Thymus (tissue), 11 donors: ENCODE measurements around the gene SHROOM2. TPM values are rescaled to one million over a fixed set of nuclear protein-coding genes. Genes with fewer than 3 reads are reported as not detected.
"Not testable (repeated sequence)": the region's sequence is repeated elsewhere in the genome, so short reads cannot be mapped to it uniquely, and the experiment has no call there.

Source experiments
- DNase-seq, 9 donors: peaks; one replicate each; pipeline ENCODE4 v3.0.0-alpha.2; 2013; ENCODE audit warnings: low spot score in 9 of 9, low read depth in 6 of 9, missing footprints in 1 of 9
- H3K27ac ChIP-seq, 2 donors: one replicate each; pipeline ENCODE4 v1.5.1; 2013; ENCODE audit warnings: control low read depth in 1 of 2, low read depth in 1 of 2, low read length in 1 of 2, mild to moderate bottlenecking in 1 of 2, moderate library complexity in 1 of 2
- H3K27me3 ChIP-seq, 2 donors: one replicate each; pipeline ENCODE4 v1.5.1; 2013; ENCODE audit warnings: low read length in 1 of 2; ENCODE audit not compliant: control insufficient read depth in 2 of 2, insufficient read depth in 1 of 2
- H3K36me3 ChIP-seq, 2 donors: one replicate each; pipeline ENCODE4 v1.5.1; 2013; ENCODE audit warnings: low read length in 1 of 2, mild to moderate bottlenecking in 1 of 2, moderate library complexity in 1 of 2; ENCODE audit not compliant: control insufficient read depth in 2 of 2, insufficient read depth in 2 of 2
- H3K4me1 ChIP-seq, 2 donors: one replicate each; pipeline ENCODE4 v1.5.1; 2013; ENCODE audit warnings: low read length in 2 of 2; ENCODE audit not compliant: control insufficient read depth in 2 of 2, insufficient read depth in 2 of 2
- H3K4me3 ChIP-seq, 2 donors: one replicate each; pipeline ENCODE4 v1.5.1; 2013; ENCODE audit warnings: low read length in 2 of 2, control low read depth in 1 of 2, mild to moderate bottlenecking in 1 of 2
- H3K9me3 ChIP-seq, 2 donors: one replicate each; pipeline ENCODE4 v1.5.1; 2013; ENCODE audit warnings: low read length in 1 of 2, mild to moderate bottlenecking in 1 of 2; ENCODE audit not compliant: control insufficient read depth in 2 of 2, insufficient read depth in 1 of 2
- WGBS: extraction: QIAGEN DNeasy Blood & Tissue Kit; methylation state at CpG from one replicate; pipeline ENCODE4 v1.1.7; 2013; 5-methylcytosine and 5-hydroxymethylcytosine counted together
- polyA plus RNA-seq: library from polyadenylated mRNA; stranded (reverse); fragments of 200-250 nt; gene quantifications from one replicate; pipeline ENCODE4 v1.2.3, GENCODE V29; 2013
- total RNA-seq: library from RNA; stranded (reverse); fragments of 120-200 nt; gene quantifications from one replicate; pipeline ENCODE4 v1.2.4, GENCODE V29; 2013
- donor health status: healthy.

SHROOM2 gene
- total and polyA plus RNA-seq, 2 donors = 2.3 to 4.6 TPM

DNA sequence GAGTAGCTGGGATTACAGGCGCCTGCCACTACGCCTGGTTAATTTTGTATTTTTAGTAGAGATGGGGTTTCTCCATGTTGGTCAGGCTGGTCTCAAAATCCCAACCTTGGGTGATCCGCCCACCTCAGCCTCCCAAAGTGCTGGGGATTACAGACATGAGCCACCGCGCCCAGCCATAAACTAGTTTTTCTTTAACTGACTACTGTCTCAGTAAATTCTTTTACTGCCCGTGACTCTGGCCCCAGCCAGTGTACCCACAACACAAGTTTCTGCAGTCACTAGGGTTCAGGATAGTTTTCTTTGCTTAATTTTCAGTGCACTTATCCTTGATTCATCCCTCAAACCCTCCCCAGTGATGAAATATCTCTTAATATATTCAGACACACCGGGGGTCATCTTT, 8.3 kb downstream of the SHROOM2 start:
- H3K4me1 ChIP-seq = no peaks in the 10 kb centered on the region
- H3K27me3 ChIP-seq = peaks cover 0 to 11% of the 10 kb centered on the region in 2 donors
- H3K4me3 ChIP-seq = no peak overlapping the region
- no peak overlapping the region for H3K27ac ChIP-seq
- no peaks in the 10 kb centered on the region for H3K36me3 ChIP-seq
- 97% methylated on average over 7 of the region's 7 CpGs for WGBS
- DNase-seq = no peak
- peaks cover 0 to 3% of the 10 kb centered on the region in 2 donors for H3K9me3 ChIP-seq

DNA sequence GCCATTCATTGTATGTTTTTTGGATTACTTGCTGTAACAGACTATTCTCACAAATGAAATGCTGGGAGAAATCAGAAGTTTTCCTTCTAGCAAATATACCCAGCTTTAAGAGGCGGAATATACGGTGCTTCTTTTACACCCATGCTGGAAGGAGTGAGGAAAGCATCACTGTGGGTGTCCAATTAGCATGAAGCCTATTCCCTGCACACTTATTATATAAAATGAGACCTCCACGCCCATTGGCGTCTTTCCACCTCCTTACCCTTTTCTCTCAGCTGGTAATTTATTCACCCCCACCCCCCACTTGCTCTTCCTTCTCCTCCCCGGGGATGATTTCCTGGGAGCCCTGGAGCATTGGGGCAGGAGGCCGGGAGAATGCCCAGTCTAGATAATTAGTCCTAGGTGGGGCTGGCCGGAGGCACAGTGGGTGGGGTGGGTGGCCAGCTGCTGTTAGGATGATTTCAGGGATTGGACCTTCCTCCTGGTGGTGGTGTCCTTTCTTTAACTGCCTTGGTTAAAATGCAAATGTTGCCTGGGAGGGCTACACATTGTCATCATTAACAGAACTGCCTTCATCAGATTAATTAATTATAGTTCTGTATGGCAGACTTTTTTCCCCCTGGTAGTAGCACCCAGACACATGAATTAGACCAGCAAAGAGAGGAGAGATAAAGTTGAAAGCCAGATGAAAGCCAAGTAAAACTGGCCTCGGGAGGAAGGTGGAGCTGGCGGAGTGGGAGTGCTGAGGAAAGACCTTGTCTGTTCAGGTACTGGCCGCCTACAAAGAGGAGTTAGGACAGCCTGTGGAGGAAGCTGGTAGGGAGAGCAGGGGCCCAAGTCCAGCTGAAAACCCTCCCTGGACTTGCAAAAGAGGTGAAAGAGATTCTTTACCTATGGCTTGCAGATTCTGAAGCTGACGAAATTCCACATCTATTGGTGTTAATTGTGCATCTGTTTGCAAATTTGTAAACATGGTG, 11.4 kb downstream of the SHROOM2 start:
- no peak for DNase-seq
- Histone ChIP-seq H3K4me3 (no peak overlapping the region), H3K36me3 (no peaks in the 10 kb centered on the region), H3K9me3 (peaks cover 0 to 13% of the 10 kb centered on the region in 2 donors), H3K27ac (no peak overlapping the region), H3K4me1 (no peaks in the 10 kb centered on the region), H3K27me3 (peaks cover 0 to under 1% of the 10 kb centered on the region in 2 donors)
- whole genome bisulfite sequencing = 84% methylated on average over 11 of the region's 11 CpGs

DNA sequence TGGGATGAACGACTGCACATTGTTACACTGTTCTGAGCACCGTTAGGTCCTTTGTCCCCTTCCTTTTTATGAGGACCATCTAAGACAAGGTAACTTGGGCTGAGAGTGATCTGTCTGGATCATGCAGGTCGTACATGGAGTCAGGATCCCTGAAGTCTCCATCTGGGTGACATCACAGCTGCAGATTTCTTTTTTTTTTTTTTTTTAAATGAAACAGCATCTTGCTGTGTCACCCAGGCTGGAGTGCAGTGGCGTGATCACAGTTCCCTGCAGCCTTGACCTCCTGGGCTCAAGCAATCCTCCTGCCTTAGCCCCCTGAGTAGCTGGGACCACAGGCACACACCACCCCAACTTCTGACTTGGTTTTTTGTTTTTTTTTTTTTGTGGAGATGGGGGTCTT, 16.5 kb downstream of the SHROOM2 start:
- no peak overlapping the region for H3K4me3 ChIP-seq
- no peaks in the 10 kb centered on the region for H3K27me3 ChIP-seq
- H3K36me3 ChIP-seq = no peaks in the 10 kb centered on the region
- H3K27ac ChIP-seq = no peak overlapping the region
- H3K9me3 ChIP-seq = peaks cover 0 to 11% of the 10 kb centered on the region in 2 donors
- no peak for DNase-seq
- 88% methylated on average over 4 of the region's 4 CpGs for WGBS
- H3K4me1 ChIP-seq = no peaks in the 10 kb centered on the region

DNA sequence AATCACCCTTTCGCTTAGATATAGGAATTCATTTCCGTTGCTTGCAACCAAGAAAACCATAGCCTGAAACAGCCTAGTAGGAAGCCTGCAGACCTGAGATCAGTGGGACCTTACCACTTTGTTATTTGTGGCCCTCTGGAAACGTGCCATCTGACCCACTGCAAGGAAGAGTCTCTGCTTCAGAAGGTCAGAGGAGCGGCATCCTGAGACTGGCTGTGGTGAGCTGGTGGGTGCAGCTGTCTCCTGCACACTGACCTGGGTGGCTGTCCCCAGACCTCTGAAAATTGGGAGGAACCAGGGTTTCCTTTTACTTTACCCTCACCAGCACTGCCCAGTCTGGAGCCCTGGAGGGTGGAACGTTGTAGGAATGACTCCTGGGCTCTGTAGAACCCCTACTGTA, 18.2 kb downstream of the SHROOM2 start:
- WGBS = 83% methylated on average over 5 of the region's 5 CpGs
- H3K4me3 ChIP-seq = no peak overlapping the region
- no peaks in the 10 kb centered on the region for H3K36me3 ChIP-seq
- H3K27ac ChIP-seq = no peak overlapping the region
- no peaks in the 10 kb centered on the region for H3K4me1 ChIP-seq
- H3K9me3 ChIP-seq = peaks cover 0 to 11% of the 10 kb centered on the region in 2 donors
- H3K27me3 ChIP-seq = no peaks in the 10 kb centered on the region
- DNase-seq = no peak

DNA sequence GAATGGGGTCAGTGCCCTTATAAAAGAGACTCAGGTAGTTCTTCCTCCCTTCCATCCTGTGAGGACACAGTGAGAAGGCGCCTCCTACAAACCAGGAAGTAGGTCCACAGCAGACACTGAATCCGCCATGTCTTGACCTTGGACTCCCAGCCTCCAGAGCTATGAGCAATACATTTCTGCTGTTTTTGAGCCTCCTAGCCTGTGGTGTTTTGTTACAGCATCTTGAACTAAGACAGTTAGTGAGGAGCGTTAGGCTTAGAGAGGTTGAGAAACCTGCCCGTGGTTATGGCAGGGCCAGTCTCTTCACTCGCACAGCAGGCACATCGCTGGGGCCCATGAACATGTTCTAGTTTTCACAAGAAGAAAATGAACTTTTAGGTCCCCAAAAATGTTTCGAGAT, 19.7 kb downstream of the SHROOM2 start:
- Histone ChIP-seq H3K4me1 (no peaks in the 10 kb centered on the region), H3K27ac (no peak overlapping the region), H3K27me3 (no peaks in the 10 kb centered on the region), H3K36me3 (no peaks in the 10 kb centered on the region), H3K9me3 (no peaks in the 10 kb centered on the region), H3K4me3 (no peak overlapping the region)
- no peak for DNase-seq
- WGBS = 94% methylated on average over 7 of the region's 7 CpGs

DNA sequence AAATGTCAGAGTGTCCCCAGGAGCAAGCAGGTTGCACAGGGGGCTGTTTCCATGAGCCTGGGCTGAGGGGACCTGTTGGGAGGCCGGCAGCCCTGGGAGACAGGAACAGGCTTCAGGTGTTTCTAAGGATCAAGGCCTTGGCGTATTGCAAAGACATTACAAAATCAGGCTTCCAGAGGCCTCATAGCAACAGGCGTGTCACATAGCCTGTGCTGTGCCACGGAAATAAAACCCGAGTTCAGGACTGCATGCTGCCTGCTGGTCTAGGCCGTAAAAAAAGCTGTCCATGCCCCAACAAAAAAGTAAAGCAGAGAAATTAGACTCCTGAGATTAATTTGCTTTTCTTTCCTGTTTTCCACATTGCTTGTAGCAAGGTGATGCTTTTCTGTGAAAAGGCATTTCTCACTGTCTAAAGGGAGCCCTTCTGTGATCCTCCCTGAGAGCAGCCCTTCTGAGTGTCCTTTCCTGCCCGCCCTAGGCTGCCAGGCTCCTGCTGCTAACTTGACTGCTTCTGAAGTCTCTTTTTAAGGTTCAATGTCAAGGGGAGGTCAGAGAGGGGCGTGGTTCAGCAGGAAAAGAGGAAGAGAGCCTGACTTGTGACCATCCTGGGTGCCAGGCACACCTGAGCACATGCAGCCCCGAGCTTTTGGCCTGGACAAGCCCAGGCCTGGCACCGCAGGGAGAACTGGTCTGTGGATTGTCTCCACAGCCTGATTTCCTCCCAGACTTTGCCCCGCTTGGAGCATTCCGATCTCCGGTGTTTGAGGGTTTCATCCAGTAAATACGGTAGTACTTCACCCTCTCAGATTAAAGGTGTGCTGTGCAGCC, 21.3 kb downstream of the SHROOM2 start:
- no peaks in the 10 kb centered on the region for H3K4me1 ChIP-seq
- H3K9me3 ChIP-seq = no peaks in the 10 kb centered on the region
- no peak for DNase-seq
- WGBS = 93% methylated on average over 14 of the region's 14 CpGs
- no peak overlapping the region for H3K27ac ChIP-seq
- no peaks in the 10 kb centered on the region for H3K36me3 ChIP-seq
- no peak overlapping the region for H3K4me3 ChIP-seq
- no peaks in the 10 kb centered on the region for H3K27me3 ChIP-seq

DNA sequence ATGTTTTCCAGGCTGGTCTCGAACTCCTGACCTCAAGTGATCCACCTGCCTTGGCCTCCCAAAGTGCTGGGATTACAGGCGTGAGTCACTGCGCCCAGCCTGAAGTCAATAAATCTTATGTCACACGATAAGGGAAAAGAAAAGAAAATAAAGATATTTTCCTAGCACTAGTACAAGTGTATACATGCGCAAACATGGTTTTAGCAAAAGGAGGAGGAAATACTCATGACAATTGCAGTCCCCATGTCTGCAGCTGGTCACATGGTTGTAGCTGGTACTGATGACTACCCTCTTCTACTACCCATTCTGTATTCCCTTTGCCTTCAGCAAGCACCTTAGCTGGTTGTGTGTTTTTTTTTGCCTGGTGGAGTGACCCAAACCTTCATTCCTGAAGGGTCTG, 23.6 kb downstream of the SHROOM2 start:
- H3K36me3 ChIP-seq, H3K4me1 ChIP-seq, H3K27ac ChIP-seq, H3K4me3 ChIP-seq, H3K27me3 ChIP-seq, DNase-seq, H3K9me3 ChIP-seq: not testable (repeated sequence)
- WGBS = 93% methylated on average over 5 of the region's 5 CpGs

GRCh38 chrX:9811086-9811485, 24.9 kb downstream of the SHROOM2 start:
- H3K4me1 ChIP-seq, H3K27ac ChIP-seq, H3K9me3 ChIP-seq, DNase-seq, H3K4me3 ChIP-seq, H3K36me3 ChIP-seq, H3K27me3 ChIP-seq: not testable (repeated sequence)
- 92% methylated on average over 3 of the region's 3 CpGs for WGBS

DNA sequence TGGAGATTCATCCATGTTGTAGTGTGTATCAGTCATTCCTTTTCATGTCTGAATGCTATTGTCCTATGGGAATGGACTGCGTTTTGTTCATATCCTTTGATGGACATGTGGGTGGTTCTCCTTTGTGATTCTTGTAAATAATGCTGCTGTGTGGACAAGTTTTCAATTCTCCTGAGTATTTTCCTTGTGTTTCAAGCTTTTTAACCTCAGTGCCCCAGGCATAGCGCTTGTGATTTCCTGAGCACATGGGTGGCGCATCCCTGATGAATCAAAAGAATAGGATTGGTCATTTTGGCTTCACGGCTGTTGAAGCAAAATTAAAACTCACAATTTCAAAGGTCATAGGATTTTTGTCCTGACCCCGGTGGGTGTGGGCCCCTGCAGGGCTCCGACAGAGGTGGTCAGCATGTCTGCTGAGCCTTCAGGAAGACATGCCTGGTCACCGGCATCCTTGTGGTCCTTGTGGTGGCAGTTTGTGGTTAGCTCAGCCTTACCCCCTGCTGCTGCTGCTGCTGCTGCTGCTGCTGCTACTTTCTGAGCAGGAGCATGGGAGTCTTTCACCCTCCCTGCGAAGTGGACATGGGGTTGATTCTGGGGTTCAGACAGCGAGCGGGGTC, 30.0 kb downstream of the SHROOM2 start:
- WGBS = 34% methylated on average over 10 of the region's 10 CpGs
- no peak for DNase-seq
- no peak overlapping the region for H3K27ac ChIP-seq
- H3K36me3 ChIP-seq = no peaks in the 10 kb centered on the region
- no peak overlapping the region for H3K4me3 ChIP-seq
- H3K9me3 ChIP-seq = no peaks in the 10 kb centered on the region
- H3K4me1 ChIP-seq = no peaks in the 10 kb centered on the region
- H3K27me3 ChIP-seq = peaks cover 0 to 5% of the 10 kb centered on the region in 2 donors
